Epithelial cell of proximal tubule (primary cell): ENCODE data around the gene DOK3. TPM values are rescaled to one million over a fixed set of nuclear protein-coding genes. Genes with fewer than 3 reads are reported as not detected.
"Not testable (repeated sequence)": the region's sequence is repeated elsewhere in the genome, so short reads cannot be mapped to it uniquely, and the experiment has no call there.

Experiments used
- DNase-seq: peaks from one replicate; pipeline ENCODE4 v3.0.0-alpha.2; 2011; ENCODE audit warnings: low read depth
- H3K4me3 ChIP-seq: 2 replicates; pipeline ENCODE4 v1.5.1; 2011; ENCODE audit warnings: low read depth, mild to moderate bottlenecking, low read length
- CTCF ChIP-seq: conservative IDR thresholded peaks from 2 replicates; pipeline ENCODE4 v1.5.1; 2012; ENCODE audit warnings: low read depth, mild to moderate bottlenecking, low read length
- total RNA-seq: library from RNA; depleted of rRNA; stranded (reverse); fragments of >200 nt; gene quantifications from 2 replicates; pipeline ENCODE4 v1.2.3, GENCODE V29; 2015

The DOK3 gene
- total RNA-seq, 1 donor from 2014 or later = 1.5 TPM

GRCh38 chr5:177536386-177536785, 26.8 kb upstream of the DOK3 start:
- TF ChIP-seq CTCF = no peak
- DNase-seq = no peak
- H3K4me3 ChIP-seq = no peak overlapping the region

- no peak overlapping the region for H3K4me3 ChIP-seq
- no peak for TF ChIP-seq CTCF
- DNase-seq = no peak
Observed at GRCh38 chr5:177535125-177535524, 25.5 kb upstream of the DOK3 start.

- not testable (repeated sequence) for H3K4me3 ChIP-seq, DNase-seq
Observed at GRCh38 chr5:177534433-177534832, 24.8 kb upstream of the DOK3 start.

- no peak for TF ChIP-seq CTCF
- H3K4me3 ChIP-seq = no peak overlapping the region
- no peak for DNase-seq
Observed at GRCh38 chr5:177531209-177531940, 21.7 kb upstream of the DOK3 start.

- no peak for TF ChIP-seq CTCF
- DNase-seq = no peak
- H3K4me3 ChIP-seq = no peak overlapping the region
Observed at GRCh38 chr5:177530638-177531037, 21.0 kb upstream of the DOK3 start.

- no peak for TF ChIP-seq CTCF
- DNase-seq = no peak
Observed at GRCh38 chr5:177529247-177530203, 19.9 kb upstream of the DOK3 start.

GRCh38 chr5:177528631-177529030, 19.0 kb upstream of the DOK3 start:
- no peak for DNase-seq
- no peak for TF ChIP-seq CTCF
- H3K4me3 ChIP-seq = no peak overlapping the region

More at GRCh38 chr5:177529247-177530203, 19.9 kb upstream of the DOK3 start:
- no peak overlapping the region for H3K4me3 ChIP-seq
